Sigmoid colon (tissue), 7 donors: ENCODE measurements around the gene IRF2BP2. TPM values are rescaled to one million over a fixed set of nuclear protein-coding genes. Genes with fewer than 3 reads are reported as not detected.
A peak's percentile ranks its signal among the peaks of the same experiment; 100 is the strongest.

ENCODE experiments used
- DNase-seq: peaks from one replicate; pipeline ENCODE4 v3.0.0-alpha.2; 2019
- H3K27ac ChIP-seq, 4 donors: fragments of 200-600 bp; sonication (generic); one replicate each; pipeline ENCODE4 v1.5.1; 2016 to 2019; ENCODE audit warnings: mild to moderate bottlenecking in 1 of 4
- H3K27me3 ChIP-seq, 3 donors: fragments of 200-600 bp; sonication (generic); one replicate each; pipeline ENCODE4 v1.5.1; 2019; ENCODE audit warnings: mild to moderate bottlenecking in 1 of 3
- H3K36me3 ChIP-seq, 4 donors: fragments of 200-600 bp; sonication (generic); one replicate each; pipeline ENCODE4 v1.5.1; 2016 to 2019
- H3K4me1 ChIP-seq, 4 donors: fragments of 200-600 bp; sonication (generic); one replicate each; pipeline ENCODE4 v1.5.1; 2017 to 2019
- H3K4me3 ChIP-seq, 4 donors: fragments of 200-600 bp; sonication (generic); one replicate each; pipeline ENCODE4 v1.5.1; 2017 to 2019; ENCODE audit warnings: mild to moderate bottlenecking in 2 of 4, moderate library complexity in 1 of 4
- H3K9me3 ChIP-seq, 4 donors: fragments of 200-600 bp in 3 of 4; sonication (generic) in 3 of 4; one replicate each; pipeline versions ENCODE4 v1.5.1 to v1.6.1; 2013 to 2019
- CTCF ChIP-seq, 4 experiments: fragments of 450-650 bp in 3 of 4; fragments of 200-600 bp in 1 of 4; IDR thresholded peaks; one replicate each; pipeline ENCODE4 v1.5.1; 2016 to 2019; ENCODE audit warnings: antibody characterized with exemption in 4 of 4, mild to moderate bottlenecking in 3 of 4, moderate library complexity in 2 of 4
- EP300 ChIP-seq, 4 donors: sonication (generic); formaldehyde crosslinking; IDR thresholded peaks; one replicate each; pipeline ENCODE4 v1.6.1; 2017; ENCODE audit warnings: antibody characterized with exemption in 4 of 4
- POLR2A ChIP-seq, 2 donors: fragments of 450-650 bp; IDR thresholded peaks; one replicate each; pipeline ENCODE4 v1.6.1; 2016; ENCODE audit warnings: antibody characterized with exemption in 2 of 2, mild to moderate bottlenecking in 2 of 2, moderate library complexity in 2 of 2
- POLR2AphosphoS5 ChIP-seq, 4 donors: sonication (generic); formaldehyde crosslinking; IDR thresholded peaks; one replicate each; pipeline ENCODE4 v1.6.1; 2017; ENCODE audit warnings: antibody characterized with exemption in 4 of 4
- WGBS, 2 donors: extraction: QIAGEN DNeasy Blood & Tissue Kit; methylation state at CpG; one replicate each; pipeline ENCODE4 v1.1.7; 2013; 5-methylcytosine and 5-hydroxymethylcytosine counted together
- intact Hi-C: fragments of 100-400 bp; cut with DNase I; formaldehyde crosslinking; loops from one replicate; pipeline ENCODE4 v1.15.1; 2023
- polyA plus RNA-seq, 3 donors: library from polyadenylated mRNA; stranded (reverse); fragments of 200-250 nt; gene quantifications; one replicate each; pipeline ENCODE4 v1.2.3, GENCODE V29; 2013
- total RNA-seq, 4 donors: library from RNA; depleted of rRNA; stranded (reverse); fragments of >200 nt; gene quantifications; one replicate each; pipeline ENCODE4 v1.1.0, GENCODE V29; 2016
- donor health status: healthy with polysubstance abuse.
- donor health status: Bipolar disorder and iron deficiency.
- donor health status: healthy.

The IRF2BP2 gene
- total and polyA plus RNA-seq, 7 donors = 39.1 to 86.9 (median 59.6) TPM

- TF ChIP-seq POLR2A (IDR thresholded peaks at IDR 0.05) (no peak), EP300 (IDR thresholded peaks at IDR 0.05) (no peak), POLR2AphosphoS5 (IDR thresholded peaks at IDR 0.05) (no peak)
- no peak overlapping the region for H3K4me3 ChIP-seq
- no peak for DNase-seq
- intact Hi-C loops = loop anchor here (5.0 kb wide), 1 partner anchor 87 kb away; no protein-coding TSS in a partner anchor
- H3K4me1 ChIP-seq = peaks cover 0 to 49% (median 37%) of the 10 kb centered on the region in 4 donors
- H3K9me3 ChIP-seq = no peaks in the 10 kb centered on the region
- 85 to 91% methylated on average over 16 of the region's 16 CpGs for WGBS, 2 donors
- no peaks in the 10 kb centered on the region for H3K27me3 ChIP-seq
- no peaks in the 10 kb centered on the region for H3K36me3 ChIP-seq
- peak overlapping the region; percentile 70 to 81 (median 78) for H3K27ac ChIP-seq
Observed at GRCh38 chr1:234589064-234589800, 20.7 kb downstream of the IRF2BP2 start.

GRCh38 chr1:234588386-234588785 is 21.6 kb downstream of the IRF2BP2 start:
- 81 to 83% methylated on average over 4 of the region's 4 CpGs for WGBS, 2 donors
- peaks cover 0 to 58% (median 46%) of the 10 kb centered on the region in 4 donors for H3K4me1 ChIP-seq
- H3K27ac ChIP-seq = peak overlapping the region in 2 of 4 donors; percentile 81 to 90

GRCh38 chr1:234586892-234587485 is 23.0 kb downstream of the IRF2BP2 start:
- no peak for DNase-seq
- Histone ChIP-seq H3K4me3 (no peak overlapping the region), H3K27me3 (no peaks in the 10 kb centered on the region), H3K27ac (peak overlapping the region; percentile 71 to 90 (median 89)), H3K9me3 (no peaks in the 10 kb centered on the region), H3K4me1 (peaks cover 0 to 72% (median 60%) of the 10 kb centered on the region in 4 donors), H3K36me3 (no peaks in the 10 kb centered on the region)
- intact Hi-C loops = loop anchor here (5.0 kb wide), 1 partner anchor 85 kb away; no protein-coding TSS in a partner anchor
- no peak for TF ChIP-seq POLR2A (IDR thresholded peaks at IDR 0.05)
- TF ChIP-seq EP300 (IDR thresholded peaks at IDR 0.05) = no peak
- TF ChIP-seq POLR2AphosphoS5 (IDR thresholded peaks at IDR 0.05) = no peak
- 70 to 78% methylated on average over 12 of the region's 12 CpGs for WGBS, 2 donors

More at GRCh38 chr1:234588386-234588785, 21.6 kb downstream of the IRF2BP2 start:
- intact Hi-C loops = loop anchor here (5.0 kb wide), 1 partner anchor 86 kb away; no protein-coding TSS in a partner anchor
- TF ChIP-seq POLR2AphosphoS5 (IDR thresholded peaks at IDR 0.05) = no peak
- TF ChIP-seq CTCF (IDR thresholded peaks at IDR 0.05) = no peak
- TF ChIP-seq POLR2A (IDR thresholded peaks at IDR 0.05) = no peak
- TF ChIP-seq EP300 (IDR thresholded peaks at IDR 0.05) = no peak
- H3K4me3 ChIP-seq = no peak overlapping the region
- no peaks in the 10 kb centered on the region for H3K27me3 ChIP-seq
- DNase-seq = no peak
- H3K9me3 ChIP-seq = no peaks in the 10 kb centered on the region
- H3K36me3 ChIP-seq = no peaks in the 10 kb centered on the region

GRCh38 chr1:234586304-234586703 is 23.7 kb downstream of the IRF2BP2 start:
- intact Hi-C loops = loop anchor here (5.0 kb wide), 1 partner anchor 84 kb away; no protein-coding TSS in a partner anchor
- DNase-seq = no peak
- WGBS, 2 donors = 93 to 95% methylated on average over 5 of the region's 5 CpGs
- Histone ChIP-seq H3K36me3 (no peaks in the 10 kb centered on the region), H3K27ac (peak overlapping the region; percentile 71 to 90 (median 89)), H3K4me3 (no peak overlapping the region), H3K27me3 (no peaks in the 10 kb centered on the region), H3K4me1 (peaks cover 0 to 77% (median 64%) of the 10 kb centered on the region in 4 donors), H3K9me3 (no peaks in the 10 kb centered on the region)
- TF ChIP-seq POLR2AphosphoS5 (IDR thresholded peaks at IDR 0.05) = no peak

- Histone ChIP-seq H3K36me3 (no peaks in the 10 kb centered on the region), H3K27me3 (no peaks in the 10 kb centered on the region), H3K4me1 (peaks cover 0 to 73% (median 60%) of the 10 kb centered on the region in 4 donors), H3K27ac (peak overlapping the region; percentile 71 to 90 (median 89)), H3K9me3 (no peaks in the 10 kb centered on the region), H3K4me3 (no peak overlapping the region)
- WGBS, 2 donors = 78 to 87% methylated on average over 8 of the region's 8 CpGs
- intact Hi-C loops = loop anchor here (1.0 to 5.0 kb wide), 3 partner anchors 14 to 83 kb away; no protein-coding TSS in a partner anchor
- TF ChIP-seq EP300 (IDR thresholded peaks at IDR 0.05) = peak; percentile 20 to 80 (median 40)
- no peak for TF ChIP-seq POLR2A (IDR thresholded peaks at IDR 0.05)
- peak; percentile 84 to 92 (median 88) for TF ChIP-seq POLR2AphosphoS5 (IDR thresholded peaks at IDR 0.05)
- TF ChIP-seq CTCF (IDR thresholded peaks at IDR 0.05) = no peak
- peak; percentile 91 for DNase-seq
Observed at GRCh38 chr1:234585330-234586055, 24.5 kb downstream of the IRF2BP2 start.
